Activated CD4-positive, CD25-positive, alpha-beta regulatory T cell (primary cell): ENCODE results near the gene ZBP1.
A peak's percentile ranks its signal among the peaks of the same experiment; 100 is the strongest.

Experiments
- DNase-seq, 4 experiments: peaks; one replicate each; lab custom pipeline; 2025; lab: John Stamatoyannopoulos, UW

Gene ZBP1

DNA sequence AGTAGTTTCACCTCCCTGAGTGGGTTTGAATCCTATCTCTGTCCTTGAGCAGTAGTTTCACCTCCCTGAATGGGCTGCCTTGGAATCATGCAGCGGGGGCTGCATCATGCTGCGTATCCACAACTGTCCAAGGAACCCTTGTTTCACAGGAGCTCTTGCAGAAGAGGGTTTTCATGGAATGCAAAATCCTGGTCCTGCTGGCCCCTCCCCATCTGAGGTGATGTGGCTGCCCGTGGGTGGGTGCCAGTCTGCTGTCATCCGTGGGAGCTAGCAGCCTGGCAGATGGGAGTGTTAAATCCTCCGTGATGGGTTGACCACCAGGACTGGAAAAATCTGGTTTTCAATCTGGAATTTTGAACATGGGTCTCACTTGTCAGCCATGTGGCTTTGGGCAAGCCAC is 21.7 kb downstream of the ZBP1 start:
- no peak for DNase-seq

DNA sequence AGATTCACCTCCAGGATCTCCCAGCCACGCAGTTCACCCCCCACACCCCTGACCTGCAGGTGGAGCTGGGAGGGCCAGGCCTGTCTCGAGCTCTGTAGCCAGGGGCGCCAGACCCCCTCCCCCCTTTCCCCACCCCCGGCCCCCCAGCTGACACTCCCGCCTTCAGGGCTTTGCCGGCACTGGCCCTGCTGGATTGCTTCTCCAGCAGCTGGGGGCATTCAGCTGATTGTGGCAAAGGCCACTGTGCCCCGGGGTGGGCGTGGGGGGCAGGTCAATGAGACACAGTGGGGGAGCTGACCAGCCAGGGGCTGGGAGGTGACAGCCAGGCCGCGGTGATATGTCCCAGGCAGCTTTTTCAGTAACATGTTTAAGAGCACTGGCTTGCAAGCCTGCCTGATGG is 22.2 kb downstream of the ZBP1 start:
- DNase-seq = no peak

DNA sequence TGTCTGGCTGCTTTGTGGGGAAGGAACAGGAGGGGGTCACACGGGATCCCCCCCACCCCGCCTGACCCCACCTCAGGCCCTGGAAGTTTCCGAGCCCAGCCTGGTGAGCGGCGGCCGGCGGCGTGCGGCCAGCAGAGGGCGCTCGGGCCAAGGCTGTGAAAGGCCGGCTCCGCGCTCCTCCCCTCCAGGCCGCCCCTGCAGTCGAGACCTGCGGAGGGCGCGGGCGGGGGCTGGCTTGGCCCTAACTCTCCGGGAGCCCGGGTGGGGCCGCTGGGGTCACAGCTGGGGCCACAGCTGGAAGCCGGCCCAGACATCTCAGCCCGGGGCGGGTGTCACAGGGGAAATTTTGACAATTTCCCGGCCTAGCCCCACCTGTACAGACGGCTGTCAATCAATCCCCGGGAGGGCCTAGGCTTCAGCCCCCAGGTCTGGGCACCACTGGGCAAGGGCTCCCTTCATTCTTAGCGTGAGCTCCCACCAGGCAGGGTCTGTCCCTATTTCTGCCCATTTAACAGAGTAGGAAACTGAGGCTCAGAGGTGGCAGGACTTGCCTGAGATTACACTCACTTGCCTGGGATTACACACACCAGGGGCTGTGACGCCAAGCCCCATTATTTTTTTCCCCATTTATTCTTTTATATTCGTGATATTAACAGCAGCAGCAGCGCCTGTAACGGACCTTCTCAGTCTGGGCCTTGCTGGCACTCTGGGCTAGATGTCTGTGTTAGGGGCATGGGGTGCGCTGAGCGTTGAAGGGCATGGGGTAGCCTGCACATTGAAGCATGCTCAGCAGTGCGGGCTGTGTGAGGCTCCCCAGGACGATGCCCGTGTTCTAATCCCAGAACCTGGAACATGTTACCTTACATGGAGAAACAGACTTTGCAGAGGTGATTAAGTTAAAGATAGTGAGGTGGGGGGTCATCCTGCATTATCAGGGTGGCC is 23.0 kb downstream of the ZBP1 start:
- peak; percentile 49 to 70 (median 63) for DNase-seq

DNA sequence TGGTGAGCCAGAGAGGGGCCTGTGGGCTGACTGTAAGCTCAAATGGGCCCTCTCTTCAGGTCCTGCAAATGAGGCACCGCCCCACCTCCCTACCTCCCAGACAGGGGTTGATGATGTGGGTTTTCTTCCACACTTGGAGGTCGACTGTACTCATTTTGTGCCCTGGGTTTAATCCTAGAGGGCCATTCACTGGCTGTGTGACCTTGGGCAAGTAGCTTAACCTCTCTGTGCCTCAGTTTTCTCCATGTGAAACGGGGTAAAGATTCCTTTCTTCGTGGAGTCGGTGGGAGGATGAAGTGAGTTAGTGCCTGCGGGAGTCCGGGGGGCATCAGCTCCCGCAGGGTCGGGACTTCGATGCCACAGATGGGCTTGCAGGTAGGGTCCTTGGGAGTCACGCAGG is 23.9 kb downstream of the ZBP1 start:
- no peak for DNase-seq

DNA sequence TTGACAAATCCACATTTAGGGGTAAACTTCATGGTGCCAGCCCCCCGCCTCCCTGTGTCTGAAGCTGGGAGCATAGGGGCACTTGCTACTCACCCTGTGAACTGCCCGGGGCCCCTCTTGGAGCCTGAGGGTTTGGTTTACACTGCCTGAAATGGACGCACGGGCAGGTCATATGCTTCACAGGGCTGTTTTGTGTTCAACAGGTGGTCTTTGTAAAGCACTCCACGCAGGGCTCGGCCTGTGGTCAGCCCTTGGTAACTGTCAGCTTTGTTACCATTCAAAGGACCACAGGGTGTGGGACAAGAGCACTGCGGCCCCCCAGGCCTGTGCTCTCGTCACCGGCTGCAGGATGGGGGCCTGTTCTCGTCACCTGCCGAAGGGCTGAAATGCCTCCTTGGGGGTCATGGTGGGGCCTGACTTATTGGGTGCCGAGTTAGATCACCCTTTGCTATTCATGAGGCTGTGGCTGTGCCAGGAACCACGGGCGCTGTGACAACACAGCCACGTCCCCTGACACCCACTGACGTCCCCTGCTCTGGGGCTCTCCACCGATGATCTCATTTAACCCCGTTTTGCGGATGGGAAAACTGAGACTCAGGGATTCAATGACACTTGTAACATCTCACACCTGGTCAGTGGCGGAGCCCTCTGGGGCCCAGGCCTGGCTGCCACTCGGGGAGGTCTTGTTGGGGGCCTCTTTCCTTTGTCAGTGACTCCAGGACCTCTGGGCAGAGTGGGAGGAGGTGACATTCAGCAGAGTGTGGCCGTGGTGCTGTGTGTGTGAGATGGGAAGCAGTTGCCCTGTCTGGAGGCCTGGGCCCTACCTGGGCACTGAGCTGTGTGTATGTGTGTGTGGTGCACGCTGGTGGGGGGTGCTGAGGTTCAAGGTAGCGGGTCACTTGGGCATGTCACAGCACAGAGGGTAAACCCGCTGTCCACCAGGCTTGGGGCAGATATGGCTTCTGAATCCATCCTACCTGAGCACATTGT is 24.9 kb downstream of the ZBP1 start:
- no peak for DNase-seq

DNA sequence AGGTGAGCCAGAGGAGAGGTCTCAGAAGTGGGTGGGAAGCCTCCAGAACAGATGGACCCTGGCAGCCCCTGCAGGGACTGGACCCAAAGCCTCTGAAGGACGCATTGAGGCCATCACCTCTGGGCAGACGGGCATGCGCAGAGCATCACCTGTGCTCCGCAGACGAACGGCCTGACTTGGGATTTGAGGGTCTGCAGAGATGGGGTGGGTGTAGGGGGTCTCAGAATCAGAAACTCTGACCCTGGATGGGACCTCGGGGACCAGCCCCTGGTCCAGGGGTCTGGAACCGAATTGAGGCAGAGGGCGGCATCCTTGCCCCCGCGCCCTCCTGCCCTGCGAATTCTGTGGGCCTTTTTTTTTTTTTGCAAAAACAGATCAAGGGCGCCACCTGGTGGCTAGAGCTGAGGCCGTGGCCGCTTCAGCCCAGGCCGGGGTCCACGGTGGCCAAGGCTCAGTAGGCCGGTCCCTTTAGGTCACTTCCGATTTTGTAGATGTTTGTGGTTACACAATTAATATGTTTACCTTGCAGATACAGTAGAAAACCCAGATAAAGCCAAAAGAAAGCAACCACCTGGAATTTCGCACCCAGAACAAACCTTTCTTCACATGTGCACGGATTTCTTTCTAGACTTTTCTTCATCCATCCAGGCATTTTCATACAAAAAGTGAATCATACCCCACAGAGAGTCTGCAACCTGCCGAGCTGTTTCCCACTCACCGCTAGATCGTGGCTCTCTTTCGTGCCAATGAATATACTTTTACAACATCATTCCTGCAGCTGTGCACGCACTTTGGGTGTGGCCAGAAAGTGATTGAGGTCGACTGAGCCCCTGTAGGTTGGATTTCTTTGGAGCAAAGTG is 25.9 kb downstream of the ZBP1 start:
- DNase-seq = peak; percentile 32 to 37 (median 34)

DNA sequence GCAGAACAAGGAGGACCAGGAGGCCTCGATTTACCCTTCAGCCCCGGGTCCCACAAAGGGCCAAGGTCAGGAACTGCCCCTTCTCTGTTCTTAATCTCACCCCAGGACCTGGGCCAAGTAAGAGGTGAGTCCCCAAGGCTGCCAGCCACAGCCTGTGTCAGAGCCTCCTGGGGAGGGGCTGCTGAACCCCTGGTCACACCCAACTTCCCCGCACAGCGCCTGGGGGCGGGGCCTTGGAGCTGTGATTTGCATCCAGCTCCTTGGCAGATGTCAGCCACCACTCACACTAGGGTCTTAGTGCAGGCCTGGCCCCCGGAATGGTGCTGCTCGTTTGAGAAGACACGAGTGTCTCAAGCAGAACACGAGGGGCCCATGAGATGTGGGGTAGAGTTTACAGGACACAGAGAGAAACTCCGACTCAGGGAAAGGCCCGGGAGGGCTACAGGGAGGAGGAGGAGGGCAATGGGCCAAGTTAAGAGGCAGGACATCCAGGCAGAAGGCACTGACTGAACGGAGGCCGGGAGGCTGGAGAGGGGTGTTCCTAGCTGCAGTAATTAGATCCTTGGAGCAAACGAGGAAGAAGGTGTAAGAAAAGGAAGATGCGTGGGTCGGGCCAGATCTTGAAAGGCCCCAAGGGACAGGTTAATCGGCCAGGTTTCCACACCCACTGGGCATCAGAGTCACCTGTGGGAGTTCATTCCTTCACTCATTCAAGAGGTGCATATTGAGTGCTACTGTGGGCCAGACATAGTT is 26.9 kb downstream of the ZBP1 start:
- no peak for DNase-seq

DNA sequence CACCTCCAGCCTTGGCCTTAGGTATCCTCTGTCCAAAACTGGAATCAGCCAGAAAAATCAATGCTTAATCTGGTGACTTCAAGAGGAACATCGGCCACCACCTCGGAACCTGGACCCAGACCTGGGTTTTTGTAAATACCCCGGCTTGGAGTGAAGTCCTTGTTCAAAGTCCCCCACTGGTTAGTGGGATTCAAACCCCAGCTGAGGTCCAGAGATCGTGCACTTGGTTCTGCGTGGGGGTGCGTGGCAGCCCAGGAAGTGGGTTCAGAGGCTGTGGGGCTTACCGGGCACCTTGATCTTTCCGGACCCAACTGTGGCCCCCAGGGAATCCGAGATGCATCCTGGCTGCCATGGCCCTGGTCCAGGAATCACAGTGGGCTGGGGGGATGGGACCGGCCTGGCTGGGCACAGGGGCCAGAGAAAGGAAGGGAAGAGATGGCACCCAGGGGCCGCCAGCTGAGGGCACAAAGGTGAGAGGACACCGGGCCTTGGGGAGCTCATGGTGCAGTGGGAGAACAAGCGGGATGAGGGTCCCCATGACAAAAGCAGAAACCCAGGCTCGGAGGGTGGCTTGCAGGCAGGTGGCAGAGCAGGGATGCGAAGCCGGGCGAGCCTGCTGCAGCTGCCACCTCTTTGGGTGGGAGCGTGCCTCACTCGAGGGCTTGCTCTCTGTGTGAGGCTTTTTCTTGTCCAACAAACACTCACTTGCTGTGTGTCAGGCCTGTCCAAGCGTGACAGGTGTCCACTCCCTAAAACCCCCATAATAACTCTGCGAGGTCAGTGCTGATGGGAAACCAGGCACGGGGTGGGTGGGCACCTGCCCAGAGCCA is 27.7 kb downstream of the ZBP1 start:
- DNase-seq = no peak

DNA sequence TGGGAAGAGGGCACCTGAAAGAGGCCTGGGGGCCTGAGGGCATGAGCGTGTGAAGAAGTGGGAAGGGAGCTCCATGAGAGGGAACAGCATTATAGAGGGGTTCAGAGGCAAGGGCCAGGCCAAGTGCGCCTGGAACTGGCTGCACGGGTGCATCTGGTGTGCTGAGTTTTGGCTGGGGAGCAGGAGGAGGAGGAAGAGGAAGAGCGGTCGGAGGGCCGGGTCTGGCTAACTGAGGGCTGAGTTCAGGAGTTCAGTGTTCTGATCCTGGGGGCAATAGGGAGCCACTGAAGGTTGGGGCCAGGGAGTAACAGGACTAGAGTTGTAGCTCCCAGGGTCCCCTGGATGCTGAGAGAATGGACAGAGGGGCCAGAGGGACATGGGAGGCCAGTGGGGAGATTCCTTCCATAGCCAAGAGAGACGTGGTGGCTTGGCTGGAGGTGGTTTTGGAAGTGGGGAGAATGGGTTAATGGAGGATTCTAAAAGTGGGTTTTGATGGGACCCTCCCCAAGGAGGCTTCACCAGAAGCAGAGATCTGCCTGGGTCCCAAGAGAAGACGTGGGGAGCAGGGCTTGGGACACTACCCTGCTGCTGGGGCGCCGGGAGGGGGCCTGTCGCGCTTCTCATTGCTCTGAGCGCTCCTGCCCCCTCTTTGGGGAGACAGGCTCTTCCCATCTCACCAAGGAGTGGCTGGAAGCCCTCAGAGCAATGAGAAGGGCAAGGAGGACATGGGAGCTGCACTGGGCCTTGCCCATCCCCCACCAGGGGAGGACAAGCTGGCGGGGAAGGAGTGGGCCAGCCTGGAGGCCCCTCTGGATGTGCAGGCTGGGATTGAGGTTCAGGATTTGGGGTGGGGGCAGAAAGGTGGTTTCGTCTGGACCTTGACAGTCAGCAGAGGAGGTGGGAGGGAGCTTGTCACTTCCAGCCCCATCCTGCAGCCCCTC is 28.7 kb downstream of the ZBP1 start:
- no peak for DNase-seq

DNA sequence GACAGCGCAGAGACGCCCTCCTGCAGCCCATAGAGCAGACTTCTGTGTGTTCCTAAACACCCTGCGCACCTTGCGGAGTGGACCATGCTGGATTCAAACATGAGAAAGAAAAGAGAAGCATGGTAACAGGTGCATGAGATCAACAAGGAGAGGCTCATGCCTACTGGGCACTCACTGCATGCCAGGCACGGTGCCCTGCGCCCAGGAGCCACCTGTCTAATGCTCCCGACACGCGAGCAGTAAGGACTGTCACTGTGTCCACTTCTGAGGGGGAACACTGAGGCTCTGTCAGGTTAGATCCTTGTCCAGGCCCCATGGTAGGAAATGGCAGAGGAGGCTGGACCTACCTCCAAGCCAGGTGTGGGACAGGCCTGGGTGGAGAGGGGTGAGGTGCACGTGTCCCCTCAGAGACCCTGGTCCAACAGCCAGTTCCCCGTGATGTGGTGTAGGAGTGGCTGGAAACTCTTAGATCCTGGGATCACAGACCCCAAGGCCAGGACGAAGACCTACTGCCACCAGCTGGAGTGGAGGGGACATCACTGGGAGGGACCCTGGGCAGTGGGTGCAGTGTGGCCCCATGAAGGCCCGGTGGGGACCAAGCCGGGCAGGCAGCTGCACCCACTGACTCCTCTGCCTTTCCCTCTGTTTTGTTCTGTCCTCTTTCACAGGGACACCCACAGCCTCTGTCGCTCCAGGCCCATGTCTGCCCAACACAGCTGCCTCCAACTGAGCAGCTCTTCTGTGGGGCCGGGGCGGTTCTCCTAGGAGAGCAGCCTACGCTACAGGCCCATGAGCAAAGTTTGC is 29.5 kb downstream of the ZBP1 start:
- DNase-seq = no peak

DNA sequence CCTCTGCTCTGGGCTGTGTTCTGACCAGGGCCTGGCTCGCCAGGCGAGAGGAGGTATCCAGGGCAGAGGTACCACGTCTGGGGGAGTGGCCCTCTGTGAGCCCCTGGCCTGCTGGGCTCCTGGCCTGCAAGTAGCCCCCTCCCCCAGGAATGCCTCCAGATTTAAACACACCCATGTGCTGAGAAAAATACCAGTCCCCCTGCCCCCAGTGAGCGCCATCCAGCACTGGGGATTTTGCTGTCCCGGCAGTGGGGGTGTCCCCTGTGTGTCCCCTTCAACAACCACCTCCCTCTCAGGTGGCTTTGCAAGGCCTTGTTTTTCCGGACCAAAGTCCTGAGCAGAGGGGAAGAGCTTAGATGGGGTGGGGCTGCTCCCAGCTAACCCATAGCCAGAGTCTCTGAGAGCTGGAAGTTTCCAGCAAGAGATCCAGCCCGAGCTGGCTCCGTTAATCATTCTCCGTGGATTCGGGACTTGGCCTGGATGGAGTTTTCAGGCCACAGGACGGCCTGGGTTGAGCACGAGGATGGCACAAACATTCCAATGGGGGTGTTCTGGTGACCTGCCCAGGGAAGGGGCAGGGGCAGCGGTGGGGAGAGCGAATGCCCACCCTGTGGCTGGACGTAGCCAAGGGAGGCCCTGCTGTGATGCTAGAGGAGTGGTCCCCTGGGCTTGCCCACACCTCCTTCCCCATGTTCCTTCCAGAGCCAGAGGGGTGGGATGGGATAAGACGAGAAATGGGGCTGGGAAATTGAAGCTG is 30.3 kb downstream of the ZBP1 start:
- DNase-seq = no peak

DNA sequence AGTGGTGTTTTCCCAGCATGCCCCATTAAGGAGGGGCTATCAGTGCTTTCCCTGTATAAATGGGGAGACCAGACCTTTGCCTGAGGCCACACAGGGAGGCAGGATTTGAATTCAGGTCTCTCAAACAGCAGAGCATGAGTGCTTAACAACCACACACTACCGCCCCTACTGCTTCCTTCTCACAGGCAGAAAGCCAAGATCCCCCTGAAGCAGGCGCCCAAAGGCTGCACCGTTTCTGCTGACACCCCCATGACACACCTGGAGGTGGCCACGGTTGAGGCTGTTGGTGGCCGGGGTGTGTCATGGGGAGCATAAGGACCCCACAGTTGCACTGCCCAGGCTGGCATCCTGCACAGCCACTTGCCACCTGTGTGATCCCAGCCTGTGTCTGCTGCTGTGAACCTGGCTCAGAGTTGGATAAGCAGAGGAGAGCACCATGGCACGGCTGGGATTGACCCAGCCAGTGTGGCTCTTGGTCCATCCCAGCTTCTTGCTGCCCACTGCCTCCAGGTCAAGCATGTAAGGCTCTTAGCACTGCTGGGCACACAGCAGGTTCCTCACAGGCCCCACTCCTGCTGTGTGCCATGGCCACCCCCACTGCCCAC is 31.0 kb downstream of the ZBP1 start:
- no peak for DNase-seq

DNA sequence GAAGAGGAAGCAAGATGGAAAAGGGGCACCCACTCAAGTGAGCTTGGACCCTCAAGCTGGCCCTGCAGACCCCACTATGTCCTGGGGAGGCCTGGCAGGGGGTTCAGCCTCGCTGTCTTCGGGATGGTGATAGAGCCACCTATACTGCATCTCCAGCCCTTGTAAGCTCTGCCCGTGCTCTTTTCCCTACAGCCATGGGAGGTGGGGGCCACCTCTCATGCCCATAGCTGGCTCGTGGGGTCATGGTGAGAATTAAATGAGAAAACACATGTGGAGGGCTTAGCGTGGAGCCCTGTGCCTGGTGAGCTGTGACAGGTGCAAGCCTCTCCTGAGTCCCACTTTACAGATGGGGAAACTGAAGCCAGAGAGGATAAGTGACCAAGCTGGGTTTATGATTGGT is 31.6 kb downstream of the ZBP1 start:
- DNase-seq = no peak

DNA sequence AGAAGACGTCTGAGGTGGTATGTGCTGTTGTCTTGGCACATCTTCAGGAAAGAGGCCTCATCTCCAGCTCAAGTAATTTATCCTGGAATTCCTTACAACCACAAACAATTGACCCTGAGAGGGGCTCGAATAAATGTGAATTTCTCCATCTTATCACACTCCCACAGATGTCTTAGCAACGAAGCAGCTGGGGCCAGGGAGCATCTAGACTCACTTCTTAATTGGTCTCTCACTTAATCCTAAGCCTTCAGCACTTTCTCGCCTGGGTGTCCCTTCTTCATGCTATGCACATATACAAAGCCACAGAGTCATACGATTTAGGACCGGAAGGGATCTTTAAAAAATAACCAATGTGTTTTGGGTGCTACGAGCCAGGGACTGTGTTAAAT is 32.2 kb downstream of the ZBP1 start:
- DNase-seq = no peak

DNA sequence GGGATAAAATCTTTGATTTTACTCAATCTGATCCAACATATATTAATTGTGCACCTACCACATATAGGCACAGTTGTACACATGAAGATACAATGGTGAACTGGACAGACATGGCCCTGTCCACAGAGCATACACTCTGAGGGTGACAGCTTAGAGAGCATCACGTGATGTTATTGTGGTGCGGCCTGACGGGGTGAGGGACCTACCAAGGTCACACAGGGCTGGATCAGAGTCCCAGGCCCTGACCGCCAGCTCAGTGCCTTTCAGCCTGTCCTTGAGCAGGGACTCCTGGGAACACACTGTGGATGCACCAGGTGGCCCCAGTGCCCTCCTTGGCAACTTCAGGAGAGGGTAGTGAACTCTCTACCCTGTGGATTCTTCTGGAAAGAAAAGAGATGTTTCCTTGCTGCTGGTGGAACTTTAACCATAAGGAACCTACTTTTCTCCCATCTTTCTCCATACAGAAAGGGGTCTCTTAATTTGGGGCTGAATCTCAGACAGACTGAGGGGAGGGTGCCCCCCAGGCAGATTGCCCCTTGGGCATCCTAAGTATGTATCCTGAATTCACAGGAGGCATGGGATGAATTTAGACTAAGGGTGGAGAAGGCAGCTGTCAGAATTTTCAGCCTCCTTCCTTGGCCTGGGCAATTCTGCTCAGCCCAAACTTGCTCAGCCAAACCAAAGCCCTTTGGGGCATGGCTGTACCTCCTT is 32.8 kb downstream of the ZBP1 start:
- no peak for DNase-seq

DNA sequence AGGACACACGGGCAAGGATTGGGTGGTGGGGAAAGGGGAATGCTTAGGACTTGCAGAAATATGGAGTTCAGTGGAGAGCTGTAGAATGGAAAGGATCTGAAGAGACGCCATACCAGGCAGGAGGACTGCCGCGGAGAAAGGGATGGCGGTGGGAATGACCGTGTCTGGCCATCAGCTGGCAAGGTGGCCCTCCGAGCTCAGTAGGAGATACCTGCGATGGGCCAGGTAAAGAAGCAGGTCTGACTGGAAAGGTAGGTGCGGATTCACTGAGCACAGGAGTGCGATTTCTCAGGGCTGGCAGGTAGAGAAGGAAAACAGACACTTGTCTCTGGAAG is 33.3 kb downstream of the ZBP1 start:
- no peak for DNase-seq
